ENCODE results near the gene SLC13A2.

SLC13A2 gene

DNA sequence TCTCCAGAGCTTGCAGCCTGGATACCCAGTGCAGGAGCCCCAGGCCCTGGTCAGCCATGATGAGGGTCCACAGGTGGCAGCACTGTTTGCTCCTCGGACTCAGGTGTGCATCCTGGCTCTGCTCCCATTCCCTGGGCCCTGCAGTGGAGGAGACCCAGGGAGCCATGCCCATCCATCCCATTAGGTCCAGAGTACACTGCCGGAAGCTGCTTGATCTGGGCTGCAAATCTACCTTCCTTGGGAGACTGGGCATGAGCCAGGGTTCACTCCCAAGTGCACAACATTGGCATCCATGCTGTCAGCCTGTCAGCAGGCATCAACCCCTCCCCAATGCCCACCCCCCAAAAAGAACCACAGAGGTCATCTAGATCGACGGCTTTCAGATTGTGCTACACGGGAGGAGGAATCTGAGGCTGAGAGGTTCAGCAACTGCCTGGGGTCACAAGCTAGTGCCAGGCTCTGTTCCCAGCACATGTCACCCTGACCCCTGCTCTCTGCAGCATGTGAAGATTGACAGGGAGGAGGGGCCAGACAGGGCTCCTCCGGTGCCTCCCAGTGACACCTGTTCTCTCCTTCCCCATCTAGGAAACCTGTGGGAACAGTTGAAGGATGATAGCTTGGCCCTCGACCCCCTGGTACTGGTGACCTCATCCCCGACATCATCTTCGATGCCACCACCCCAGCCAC lies 63.2 kb downstream of the SLC13A2 start:
- DNase-seq (ENCODE audit: low spot score), result no peak

DNA sequence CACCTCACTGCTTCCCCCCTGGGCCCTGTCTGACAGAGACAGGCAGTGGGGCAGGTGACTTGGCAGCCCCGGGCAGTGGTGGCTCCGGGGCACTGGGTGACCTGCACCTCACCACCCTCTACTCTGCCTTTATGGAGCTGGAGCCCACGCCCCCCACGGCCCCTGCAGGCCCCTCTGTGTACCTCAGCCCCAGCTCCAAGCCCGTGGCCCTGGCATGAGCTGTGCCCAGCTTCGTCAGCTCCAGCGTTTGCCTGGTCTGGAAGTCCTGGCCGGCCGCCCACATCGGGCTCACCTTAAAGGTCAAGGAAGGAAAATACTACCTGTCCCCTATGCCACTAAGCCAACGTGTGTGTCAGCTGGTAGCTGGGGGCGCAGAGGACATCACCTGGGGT lies 63.8 kb downstream of the SLC13A2 start:
- no peak for DNase-seq (ENCODE audit: low spot score)

DNA sequence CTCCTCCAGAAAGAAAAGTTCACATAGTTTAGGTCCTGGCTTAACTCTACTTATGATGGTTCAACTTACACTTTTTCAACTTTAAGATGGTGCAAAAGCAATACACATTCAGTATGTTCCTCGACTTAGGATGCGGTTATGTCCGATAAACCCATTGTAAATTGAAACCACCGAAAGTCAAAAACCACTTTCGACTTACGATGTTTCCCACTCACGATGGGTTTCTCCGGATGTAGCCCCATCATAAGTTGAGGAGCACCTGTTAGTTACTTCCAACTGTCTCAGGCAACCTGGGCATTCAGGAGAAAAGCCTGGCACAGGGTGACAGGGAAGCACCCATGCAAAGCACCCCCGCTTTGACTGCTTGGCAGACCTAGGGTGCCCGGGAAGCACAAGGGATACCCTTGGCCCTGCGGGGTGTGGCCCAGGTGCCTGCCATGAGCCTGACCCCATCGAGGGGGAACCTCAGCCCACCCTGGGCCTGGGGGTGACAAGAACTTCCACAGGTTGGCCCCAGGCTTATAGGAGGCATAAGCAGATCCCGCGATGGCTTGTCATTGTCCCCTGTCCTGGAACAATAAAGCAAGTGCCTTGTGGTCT lies 65.0 kb downstream of the SLC13A2 start:
- no peak for DNase-seq (ENCODE audit: low spot score)

DNA sequence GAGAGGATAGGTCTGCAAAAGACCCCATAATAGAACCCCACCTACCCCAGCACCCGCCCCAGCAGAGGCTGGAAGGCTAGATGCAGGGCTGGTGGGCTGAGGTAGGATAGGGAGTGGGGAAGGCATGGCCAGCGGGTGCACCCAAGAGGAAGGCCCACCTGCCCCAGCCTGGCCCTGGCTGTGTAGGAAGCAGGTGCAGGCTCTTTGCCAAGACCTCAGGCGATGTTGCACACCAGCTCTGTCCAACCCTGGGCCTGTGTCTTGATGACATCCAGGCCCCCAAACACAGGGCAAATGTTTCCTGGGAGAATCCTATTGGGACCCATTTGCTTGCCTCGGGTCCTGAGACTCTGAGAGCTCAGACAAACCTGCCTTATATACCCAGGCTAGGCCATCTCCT lies 66.8 kb downstream of the SLC13A2 start:
- no peak for DNase-seq (ENCODE audit: low spot score)

DNA sequence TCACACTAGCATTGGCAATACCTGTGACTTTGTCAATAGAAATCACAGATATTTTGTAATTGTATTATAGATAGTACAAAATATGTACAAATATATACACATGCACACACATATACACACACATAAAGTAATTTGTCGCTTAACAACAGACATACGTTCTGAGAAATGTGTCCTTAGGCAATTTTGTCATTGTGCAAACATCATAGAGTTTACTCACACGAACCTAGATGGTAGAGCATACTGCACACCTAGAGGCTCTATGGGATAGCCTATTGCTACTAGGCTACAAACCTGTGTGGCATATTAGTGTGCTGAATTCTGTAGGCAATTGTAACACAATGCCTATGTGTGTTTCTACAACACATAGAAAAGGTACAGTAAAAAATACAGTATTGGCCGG lies 68.0 kb downstream of the SLC13A2 start:
- DNase-seq (ENCODE audit: low spot score), result no peak

DNA sequence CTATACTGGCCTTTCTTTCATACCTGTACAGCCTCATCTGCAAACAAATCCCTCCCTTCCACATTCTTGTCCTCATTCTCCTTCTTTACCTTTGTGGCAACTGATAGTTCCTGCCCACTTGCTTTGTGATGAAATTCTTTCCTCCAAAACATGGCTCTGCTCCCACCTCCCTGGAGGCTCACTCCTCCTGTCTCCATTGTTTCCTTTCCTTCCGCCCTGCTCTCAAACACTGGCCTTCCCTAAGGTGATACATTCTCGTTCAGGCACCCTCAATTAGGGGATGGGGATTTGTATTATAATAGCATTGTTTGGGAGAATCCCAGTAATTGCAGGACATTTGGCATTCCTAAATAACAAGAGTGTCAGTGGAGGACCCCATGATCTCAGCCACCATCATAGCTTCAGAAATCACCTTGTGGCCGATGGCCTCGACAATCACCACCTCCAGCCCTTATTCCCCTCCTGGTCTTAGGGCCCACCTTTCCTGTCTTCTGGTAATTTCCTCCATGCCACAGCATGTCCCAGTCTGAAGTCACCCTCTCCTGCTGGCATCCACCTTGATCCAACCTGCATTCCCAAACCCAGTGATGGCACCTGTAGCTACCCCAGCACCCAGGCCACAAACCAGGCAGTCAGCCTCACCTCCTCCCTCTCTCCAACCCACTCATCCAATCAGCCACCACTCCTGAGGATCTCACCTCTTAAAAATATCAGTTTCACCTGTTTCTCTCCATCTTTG lies 71.1 kb downstream of the SLC13A2 start:
- DNase-seq (ENCODE audit: low spot score), result no peak

DNA sequence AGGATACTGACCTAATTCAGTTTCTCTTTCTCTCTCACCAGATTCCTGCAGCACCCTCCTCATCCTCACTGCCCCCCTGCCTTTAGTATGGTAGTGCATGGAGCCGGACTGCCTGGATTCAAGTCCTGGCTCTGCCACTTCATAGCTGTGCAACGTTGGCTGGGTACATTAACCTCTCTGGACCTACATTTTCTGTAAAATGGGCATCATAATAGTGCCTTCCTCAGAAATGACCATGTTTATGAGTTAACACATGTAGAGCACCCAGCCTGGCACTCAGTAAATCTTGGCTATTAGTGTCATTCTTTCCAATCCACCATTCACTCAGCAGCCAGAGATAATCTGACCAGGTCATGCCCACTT lies 71.7 kb downstream of the SLC13A2 start:
- no peak for DNase-seq (ENCODE audit: low spot score)

DNA sequence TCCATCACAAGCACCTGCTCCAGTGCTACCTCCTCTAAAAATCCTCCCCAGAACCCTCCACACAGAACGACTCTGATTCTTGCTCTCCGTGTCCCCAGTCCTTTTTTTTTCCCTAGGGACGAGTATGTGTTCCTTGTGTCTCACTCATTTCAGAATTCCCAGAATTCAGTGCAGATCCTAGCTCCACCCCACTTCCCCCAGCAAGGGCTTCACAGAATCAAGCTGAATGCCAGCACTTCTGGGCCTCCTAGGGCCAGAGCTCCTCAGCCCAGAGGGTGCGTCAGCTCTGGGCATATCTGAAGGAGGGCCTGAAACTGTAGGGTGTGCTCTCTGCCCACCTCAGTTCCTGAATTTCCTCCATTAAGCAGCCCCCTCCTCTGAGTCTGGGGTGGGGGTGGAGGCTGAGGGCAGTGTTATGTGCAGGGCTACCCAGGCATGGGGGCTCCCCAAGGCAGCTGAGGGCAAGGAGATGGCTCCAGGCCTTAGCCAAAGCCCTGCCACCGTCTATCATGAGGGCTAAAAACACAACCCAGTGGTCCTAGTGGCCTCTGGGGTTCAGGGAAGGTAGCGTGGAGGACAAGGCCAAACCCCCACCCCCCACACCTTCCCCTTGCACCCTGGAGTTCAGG lies 72.5 kb downstream of the SLC13A2 start:
- no peak for DNase-seq (ENCODE audit: low spot score)

DNA sequence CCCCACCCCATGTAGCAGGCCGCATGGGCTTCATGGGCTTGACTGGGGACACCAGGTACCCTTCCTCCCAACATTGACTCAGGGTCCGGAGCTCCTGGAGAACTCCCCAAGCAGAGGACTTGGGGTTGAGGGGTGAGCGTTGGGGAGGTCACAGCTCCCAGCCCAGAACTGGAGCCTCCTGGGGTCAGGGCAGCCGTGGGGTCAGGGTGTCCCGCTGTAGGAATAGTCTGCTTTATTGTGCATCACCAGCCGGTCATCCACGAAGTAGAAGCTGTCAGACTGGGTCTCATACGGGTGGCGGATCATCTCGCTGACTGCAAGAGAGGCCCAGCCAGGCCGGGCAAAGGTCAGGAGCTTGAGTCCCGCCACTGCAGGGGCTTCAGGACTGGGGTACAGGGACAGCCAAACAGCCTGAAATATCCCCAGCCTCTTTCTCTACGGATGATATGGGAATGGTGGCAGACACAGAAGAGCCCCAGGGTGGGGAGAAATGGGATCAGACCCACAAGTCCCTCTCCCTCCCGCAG lies 73.7 kb downstream of the SLC13A2 start:
- no peak for DNase-seq (ENCODE audit: low spot score)
